ENCODE results near the gene PSTK. TPM values are rescaled to one million over a fixed set of nuclear protein-coding genes. Genes with fewer than 3 reads are reported as not detected.

PSTK gene
- total and polyA plus RNA-seq, 2 of the 13 experiments (the other 11 are each of a cell fraction or from before 2014, with no cell fraction given): 8.2 to 9.3 TPM

DNA sequence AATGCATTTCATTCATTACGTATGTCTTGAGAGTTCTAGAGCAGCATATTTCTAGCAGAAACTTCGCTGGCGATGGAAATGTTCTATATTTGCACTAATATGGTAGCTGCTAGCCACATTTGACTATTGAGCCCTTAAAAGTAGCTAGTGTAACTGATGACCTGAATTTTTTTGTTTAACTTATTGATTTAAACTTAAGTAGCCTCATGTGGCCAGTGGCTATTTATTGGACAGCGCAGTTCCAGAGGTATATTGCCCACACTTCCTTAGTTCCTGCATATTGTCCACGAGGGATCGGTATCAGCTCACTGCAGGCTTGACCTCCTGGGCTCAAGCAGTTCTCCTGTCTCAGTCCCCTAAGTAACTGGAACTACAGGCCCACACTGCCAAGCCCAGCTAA, 3.7 kb downstream of the PSTK start:
- H4K20me1 ChIP-seq (ENCODE audit: insufficient read depth, low read length): no peaks in the 10 kb centered on the region
- intact Hi-C loops (cut with micrococcal nuclease; ENCODE audit: unreplicated experiment): no loop called here
- no peak overlapping the region for H3K4me2 ChIP-seq (ENCODE audit: low read depth, low read length)
- H3K27me3 ChIP-seq (ENCODE audit: control insufficient read depth in 1 of 2, insufficient read depth in 2 of 2, low read length in 2 of 2): no peaks in the 10 kb centered on the region; a peak in 1 of 5 replicates
- H3K9ac ChIP-seq (ENCODE audit: insufficient read depth, low read depth, low read length): no peak overlapping the region
- no peak for FAIRE-seq
- BruUV-seq (replicated peaks): no TSS peak
- TF ChIP-seq REPIN1 (CRISPR knock-in tag; IDR thresholded peaks at IDR 0.05; ENCODE audit: borderline replicate concordance, low read depth): no peak
- no peak for TF ChIP-seq POLR2A (IDR thresholded peaks at IDR 0.05; ENCODE audit: insufficient read depth in 1 of 2, low read depth in 2 of 2, low read length in 2 of 2)
- TF ChIP-seq ZNF562 (CRISPR knock-in tag; IDR thresholded peaks at IDR 0.05; ENCODE audit: borderline replicate concordance): no peak
- TF ChIP-seq, protein P1, sequence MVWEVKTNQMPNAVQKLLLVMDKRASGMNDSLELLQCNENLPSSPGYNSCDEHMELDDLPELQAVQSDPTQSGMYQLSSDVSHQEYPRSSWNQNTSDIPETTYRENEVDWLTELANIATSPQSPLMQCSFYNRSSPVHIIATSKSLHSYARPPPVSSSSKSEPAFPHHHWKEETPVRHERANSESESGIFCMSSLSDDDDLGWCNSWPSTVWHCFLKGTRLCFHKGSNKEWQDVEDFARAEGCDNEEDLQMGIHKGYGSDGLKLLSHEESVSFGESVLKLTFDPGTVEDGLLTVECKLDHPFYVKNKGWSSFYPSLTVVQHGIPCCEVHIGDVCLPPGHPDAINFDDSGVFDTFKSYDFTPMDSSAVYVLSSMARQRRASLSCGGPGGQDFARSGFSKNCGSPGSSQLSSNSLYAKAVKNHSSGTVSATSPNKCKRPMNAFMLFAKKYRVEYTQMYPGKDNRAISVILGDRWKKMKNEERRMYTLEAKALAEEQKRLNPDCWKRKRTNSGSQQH (CRISPR knock-in tag; IDR thresholded peaks at IDR 0.05; ENCODE audit: low read depth): no peak
- TF ChIP-seq ELF4 (CRISPR knock-in tag; IDR thresholded peaks at IDR 0.05; ENCODE audit: borderline replicate concordance): no peak
- no peak for TF ChIP-seq GABPA (IDR thresholded peaks at IDR 0.05; ENCODE audit: low read depth, low read length)
- no peak for TF ChIP-seq GABPA (CRISPR knock-in tag; IDR thresholded peaks at IDR 0.05; ENCODE audit: low read depth)
- TF ChIP-seq ZSCAN22 (CRISPR knock-in tag; IDR thresholded peaks at IDR 0.05): no peak
- TF ChIP-seq ZFX (CRISPR knock-in tag; IDR thresholded peaks at IDR 0.05; ENCODE audit: low read depth): no peak
- TF ChIP-seq HDAC1 (CRISPR knock-in tag; IDR thresholded peaks at IDR 0.05): no peak
- no peak for TF ChIP-seq RORA (CRISPR knock-in tag; IDR thresholded peaks at IDR 0.05)
- TF ChIP-seq, protein P2, sequence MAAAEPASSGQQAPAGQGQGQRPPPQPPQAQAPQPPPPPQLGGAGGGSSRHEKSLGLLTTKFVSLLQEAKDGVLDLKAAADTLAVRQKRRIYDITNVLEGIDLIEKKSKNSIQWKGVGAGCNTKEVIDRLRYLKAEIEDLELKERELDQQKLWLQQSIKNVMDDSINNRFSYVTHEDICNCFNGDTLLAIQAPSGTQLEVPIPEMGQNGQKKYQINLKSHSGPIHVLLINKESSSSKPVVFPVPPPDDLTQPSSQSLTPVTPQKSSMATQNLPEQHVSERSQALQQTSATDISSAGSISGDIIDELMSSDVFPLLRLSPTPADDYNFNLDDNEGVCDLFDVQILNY (CRISPR knock-in tag; conservative IDR thresholded peaks at IDR 0.05): no peak
- TF ChIP-seq PITX1 (CRISPR knock-in tag; IDR thresholded peaks at IDR 0.05): no peak
- TF ChIP-seq HOXA9 (CRISPR knock-in tag; IDR thresholded peaks at IDR 0.05; ENCODE audit: borderline replicate concordance): no peak
- no peaks in the 10 kb centered on the region for H3K79me2 ChIP-seq (ENCODE audit: insufficient read depth, low read length)
- H3K9me3 ChIP-seq (ENCODE audit: low read length): no peaks in the 10 kb centered on the region
- H3K4me1 ChIP-seq (ENCODE audit: insufficient read depth, low read length): peaks cover 27% of the 10 kb centered on the region
- ChIA-PET CTCF (ENCODE audit: low intra/inter-chr PET ratio, low total read pairs) (no interaction called here), POLR2A (interaction anchor here (6.4 kb wide), 1 partner anchor 24 kb away, joined by 37 read pairs; the partner anchor contains the start of genes ACADSB and IKZF5)
- no peak overlapping the region for H2AFZ ChIP-seq (ENCODE audit: low read length)
- peaks cover 1 to 24% of the 10 kb centered on the region in 2 experiments; a peak in 2 of 5 replicates for H3K36me3 ChIP-seq (replicated peaks in 1 of 2; ENCODE audit: control insufficient read depth in 1 of 2, insufficient read depth in 2 of 2, low read length in 2 of 2)
- DNase-seq (ENCODE audit: low spot score): no peak
- ATAC-seq: no peak
- in situ Hi-C loops (cut with HindIII; ENCODE audit: extremely low pct_ligation_motif_present, low pct_unique_long_range_greater_than_20kb): no loop called here
- no peak overlapping the region for H3K27ac ChIP-seq (ENCODE audit: extremely low read length, insufficient read depth, low read length)
- no peak overlapping the region for H3K4me3 ChIP-seq (replicated peaks in 1 of 3; ENCODE audit: insufficient read depth in 1 of 3, low read depth in 2 of 3, low read length in 3 of 3)
- 98% methylated on average over 6 of the region's 6 CpGs for WGBS (ENCODE audit: low lambda C conversion rate)
